C4-2B (cell line): ENCODE measurements around the gene GPR17.

Experiments
- H3K27ac ChIP-seq: fragments of 450-650 bp; 2 replicates; pipeline ENCODE4 v1.5.1; 2017
- ZFX ChIP-seq: fragments of 450-650 bp; IDR thresholded peaks from 2 replicates; pipeline ENCODE4 v1.6.1; 2017
- TF ChIP-seq, protein P1 (sequence below): fragments of 450-650 bp; conservative IDR thresholded peaks from 2 replicates; pipeline ENCODE4 v1.5.1; 2017; ENCODE audit warnings: mild to moderate bottlenecking

The GPR17 gene

DNA sequence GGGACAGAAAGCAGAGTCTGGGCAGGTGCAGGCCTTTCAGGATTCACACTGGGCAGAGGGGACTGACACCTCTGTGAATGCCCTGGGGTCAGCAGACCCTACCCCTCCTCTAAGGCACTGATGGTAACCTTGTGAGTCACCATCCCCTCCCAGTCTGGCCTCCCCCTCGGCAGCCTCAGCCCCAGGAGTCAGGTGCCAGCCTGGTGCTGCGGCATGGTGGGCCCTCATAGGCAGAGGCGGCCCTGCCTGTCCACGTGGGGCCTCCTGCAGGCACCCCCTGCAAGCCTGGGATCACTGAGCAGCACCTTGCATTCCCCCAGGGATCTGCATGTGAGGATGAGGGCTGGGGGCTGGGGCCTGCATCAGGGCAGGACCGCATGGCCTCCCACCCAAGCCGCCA lies 4.8 kb upstream of the GPR17 start:
- no peak overlapping the region for H3K27ac ChIP-seq
- TF ChIP-seq, protein P1, sequence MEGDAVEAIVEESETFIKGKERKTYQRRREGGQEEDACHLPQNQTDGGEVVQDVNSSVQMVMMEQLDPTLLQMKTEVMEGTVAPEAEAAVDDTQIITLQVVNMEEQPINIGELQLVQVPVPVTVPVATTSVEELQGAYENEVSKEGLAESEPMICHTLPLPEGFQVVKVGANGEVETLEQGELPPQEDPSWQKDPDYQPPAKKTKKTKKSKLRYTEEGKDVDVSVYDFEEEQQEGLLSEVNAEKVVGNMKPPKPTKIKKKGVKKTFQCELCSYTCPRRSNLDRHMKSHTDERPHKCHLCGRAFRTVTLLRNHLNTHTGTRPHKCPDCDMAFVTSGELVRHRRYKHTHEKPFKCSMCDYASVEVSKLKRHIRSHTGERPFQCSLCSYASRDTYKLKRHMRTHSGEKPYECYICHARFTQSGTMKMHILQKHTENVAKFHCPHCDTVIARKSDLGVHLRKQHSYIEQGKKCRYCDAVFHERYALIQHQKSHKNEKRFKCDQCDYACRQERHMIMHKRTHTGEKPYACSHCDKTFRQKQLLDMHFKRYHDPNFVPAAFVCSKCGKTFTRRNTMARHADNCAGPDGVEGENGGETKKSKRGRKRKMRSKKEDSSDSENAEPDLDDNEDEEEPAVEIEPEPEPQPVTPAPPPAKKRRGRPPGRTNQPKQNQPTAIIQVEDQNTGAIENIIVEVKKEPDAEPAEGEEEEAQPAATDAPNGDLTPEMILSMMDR, result no peak
- no peak for TF ChIP-seq ZFX

DNA sequence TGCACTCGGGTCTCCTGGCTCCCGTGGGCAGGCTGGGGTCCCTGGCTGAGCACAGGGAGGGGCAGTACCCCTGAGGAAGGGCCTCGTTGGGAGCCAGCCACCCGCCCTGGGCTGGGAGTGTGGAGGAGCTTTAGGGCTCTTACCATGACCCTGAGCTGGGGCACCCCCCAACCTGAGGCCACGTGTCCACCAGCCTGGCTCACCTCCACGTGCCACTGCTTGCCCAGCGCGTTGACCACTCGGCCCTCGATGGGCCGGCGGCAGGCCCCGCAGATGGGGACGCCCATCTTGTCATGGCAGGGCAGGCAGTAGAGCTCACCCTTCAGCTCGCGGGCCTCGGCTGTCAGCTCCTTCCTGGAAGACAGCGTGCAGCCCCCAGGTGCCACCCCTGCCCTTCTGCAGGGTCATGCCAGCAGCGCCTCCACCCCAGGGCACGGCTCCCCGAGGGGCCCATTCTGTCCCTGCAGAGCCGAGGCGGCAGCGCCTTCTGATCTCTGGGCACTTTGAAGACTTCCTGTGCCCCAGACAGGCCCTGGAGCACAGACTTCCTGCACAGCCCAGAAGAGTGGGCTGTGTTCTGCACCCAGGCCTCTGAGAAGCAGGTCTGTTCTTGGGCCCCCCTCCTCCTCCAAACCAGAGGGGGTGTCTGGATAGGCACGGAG lies 4.0 kb upstream of the GPR17 start:
- no peak overlapping the region for H3K27ac ChIP-seq
- TF ChIP-seq, protein P1, result no peak
- TF ChIP-seq ZFX, result no peak

GRCh38 chr2:127642706-127643438 lies 3.1 kb upstream of the GPR17 start:
- no peak overlapping the region for H3K27ac ChIP-seq
- TF ChIP-seq ZFX, result no peak
- TF ChIP-seq, protein P1, result no peak

DNA sequence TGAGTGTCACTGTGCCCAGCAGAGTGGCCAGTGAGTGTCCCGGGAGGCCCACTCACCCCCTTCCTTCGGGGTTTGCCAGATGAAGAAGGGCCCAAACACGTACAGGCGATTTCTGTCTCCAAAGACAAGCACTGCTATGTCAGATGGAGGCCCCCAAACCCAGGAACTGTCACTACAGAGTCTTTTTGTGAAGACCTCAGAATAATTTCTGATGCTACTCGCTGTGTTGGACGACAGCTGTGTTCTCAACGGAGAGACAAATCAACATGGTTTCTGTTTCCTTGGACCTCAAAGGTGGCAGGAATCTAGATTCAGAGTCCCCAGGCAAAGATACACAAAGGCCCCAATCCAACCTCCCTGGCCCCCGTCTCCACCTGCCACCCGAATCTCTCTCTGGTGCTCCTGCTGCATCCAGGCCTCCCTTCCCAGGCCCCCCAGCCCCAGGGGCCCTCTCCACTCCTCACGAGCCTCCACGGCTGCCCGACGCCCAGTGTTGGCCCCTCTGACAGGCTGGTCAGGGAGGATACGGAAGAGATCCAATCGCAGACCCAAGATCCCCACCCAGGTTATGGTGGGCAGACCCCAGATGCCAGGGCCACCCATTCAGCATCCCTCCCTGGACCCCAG lies 2.4 kb upstream of the GPR17 start:
- TF ChIP-seq, protein P1, result no peak
- TF ChIP-seq ZFX, result no peak

DNA sequence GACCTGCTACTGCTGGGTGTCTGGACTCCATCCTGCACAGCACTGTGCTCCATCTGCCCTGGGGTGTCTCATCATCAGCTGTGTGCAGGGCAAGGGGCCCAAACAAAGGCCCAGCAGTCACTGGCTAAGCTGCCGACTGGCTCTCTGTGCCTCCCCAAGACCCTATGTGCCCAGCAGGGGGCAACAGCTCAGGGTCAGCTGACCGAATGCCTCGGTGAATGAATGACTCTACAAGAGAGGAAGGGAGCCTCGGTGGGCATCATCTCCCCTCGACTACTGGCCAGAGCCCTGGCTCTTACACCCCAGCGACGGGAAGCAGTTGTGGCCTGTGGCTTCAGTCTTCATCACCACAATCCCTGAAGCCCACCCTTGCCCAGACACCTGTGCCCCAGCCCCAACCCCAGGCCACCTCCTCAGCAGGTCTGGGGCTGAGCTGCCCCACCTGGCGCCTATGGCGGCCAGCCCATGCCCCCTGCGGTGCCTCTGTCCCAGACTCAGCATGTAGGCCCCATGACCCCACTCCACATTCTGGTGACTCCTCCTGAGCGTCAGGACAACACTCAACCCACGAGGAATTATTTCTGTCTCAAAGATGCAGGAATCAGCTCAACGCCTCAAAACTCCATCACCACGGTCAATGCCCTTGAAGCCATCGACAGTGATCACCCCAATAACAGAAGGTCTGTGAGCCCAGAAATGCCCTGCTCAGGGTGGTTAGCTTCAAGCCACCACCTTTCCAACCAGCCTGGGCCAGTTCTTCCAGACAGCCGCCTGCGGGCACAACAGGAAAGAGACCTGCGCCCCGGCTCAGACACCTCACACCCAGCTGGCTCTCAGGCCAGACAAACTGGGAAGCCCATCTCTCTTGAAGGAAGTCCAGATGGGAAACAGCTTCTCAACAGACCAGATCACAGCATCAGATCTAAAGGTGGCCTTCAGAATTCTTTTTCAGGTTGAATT lies 1.6 kb upstream of the GPR17 start:
- no peak for TF ChIP-seq ZFX
- TF ChIP-seq, protein P1, result no peak; the same call in 1 of the 2 replicates
- H3K27ac ChIP-seq, result no peak overlapping the region

More for the DNA sequence above, 2.4 kb upstream of the GPR17 start:
- no peak overlapping the region for H3K27ac ChIP-seq

- TF ChIP-seq ZFX, result no peak
- TF ChIP-seq, protein P1, result no peak
- H3K27ac ChIP-seq, result no peak overlapping the region
Measured at GRCh38 chr2:127645026-127645394, 943 bp upstream of the GPR17 start.
